Measurements from ENCODE around the gene HAUS1.

- no peak for TF ChIP-seq CTCF (IDR thresholded peaks at IDR 0.05)
- no peak for TF ChIP-seq POLR2A (IDR thresholded peaks at IDR 0.05)
Observed at GRCh38 chr18:46163941-46164499, 59.8 kb downstream of the HAUS1 start.

Data from ovary (tissue), 3 donors.